ENCODE results near the gene CNTN4.

- TF ChIP-seq, protein P1, sequence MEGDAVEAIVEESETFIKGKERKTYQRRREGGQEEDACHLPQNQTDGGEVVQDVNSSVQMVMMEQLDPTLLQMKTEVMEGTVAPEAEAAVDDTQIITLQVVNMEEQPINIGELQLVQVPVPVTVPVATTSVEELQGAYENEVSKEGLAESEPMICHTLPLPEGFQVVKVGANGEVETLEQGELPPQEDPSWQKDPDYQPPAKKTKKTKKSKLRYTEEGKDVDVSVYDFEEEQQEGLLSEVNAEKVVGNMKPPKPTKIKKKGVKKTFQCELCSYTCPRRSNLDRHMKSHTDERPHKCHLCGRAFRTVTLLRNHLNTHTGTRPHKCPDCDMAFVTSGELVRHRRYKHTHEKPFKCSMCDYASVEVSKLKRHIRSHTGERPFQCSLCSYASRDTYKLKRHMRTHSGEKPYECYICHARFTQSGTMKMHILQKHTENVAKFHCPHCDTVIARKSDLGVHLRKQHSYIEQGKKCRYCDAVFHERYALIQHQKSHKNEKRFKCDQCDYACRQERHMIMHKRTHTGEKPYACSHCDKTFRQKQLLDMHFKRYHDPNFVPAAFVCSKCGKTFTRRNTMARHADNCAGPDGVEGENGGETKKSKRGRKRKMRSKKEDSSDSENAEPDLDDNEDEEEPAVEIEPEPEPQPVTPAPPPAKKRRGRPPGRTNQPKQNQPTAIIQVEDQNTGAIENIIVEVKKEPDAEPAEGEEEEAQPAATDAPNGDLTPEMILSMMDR (IDR thresholded peaks at IDR 0.05), result no peak
- TF ChIP-seq POLR2A (IDR thresholded peaks at IDR 0.05), result no peak
Measured at GRCh38 chr3:2603692-2604289, 505.1 kb downstream of the CNTN4 start.

Data from body of pancreas (tissue), 4 donors.